SK-N-MC (cell line): Measurements from ENCODE around the gene HS6ST1.

Source experiments
- EZH2 ChIP-seq: fragments of 200-600 bp; sonication (generic); IDR thresholded peaks from one replicate; pipeline ENCODE4 v1.6.1; 2017; ENCODE audit warnings: antibody characterized with exemption
- FOXP2 ChIP-seq: optimal IDR thresholded peaks from 2 replicates; pipeline ENCODE3; 2011; ENCODE audit warnings: mild to moderate bottlenecking, moderate library complexity; ENCODE audit not compliant: insufficient read depth; ENCODE audit errors: extremely low read length, control extremely low read depth
- POLR2AphosphoS5 ChIP-seq: IDR thresholded peaks from 2 replicates; pipeline ENCODE4 v1.6.1; 2012; ENCODE audit warnings: mild to moderate bottlenecking, low read depth, low read length, borderline replicate concordance

DNA sequence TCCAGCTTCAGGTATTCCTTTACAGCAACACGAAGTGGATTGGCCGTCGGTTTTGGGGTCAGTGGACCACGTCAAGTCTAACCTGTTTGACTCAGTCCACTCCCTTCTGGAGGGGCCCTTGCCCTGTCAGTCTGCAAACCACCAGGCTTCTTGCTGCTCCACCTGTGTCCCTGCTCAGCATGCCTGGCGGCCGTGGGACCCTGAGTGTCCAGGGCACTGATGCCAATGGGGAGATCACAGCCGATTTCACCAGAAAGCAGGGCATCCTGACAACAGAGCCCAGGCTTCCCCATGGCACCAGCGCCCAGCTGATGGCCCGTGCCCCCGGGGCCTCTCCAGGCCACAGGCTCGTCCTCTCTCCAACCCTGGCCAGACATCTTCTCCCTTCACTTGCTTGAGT is 41.2 kb upstream of the HS6ST1 start:
- TF ChIP-seq EZH2, result no peak
- no peak for TF ChIP-seq POLR2AphosphoS5
- no peak for TF ChIP-seq FOXP2
